IMR-90 (cell line): ENCODE results near the gene EXO1.

Experiments
- CTCF ChIP-seq: conservative IDR thresholded peaks from 2 replicates; pipeline ENCODE4 v1.5.1; 2012; ENCODE audit warnings: mild to moderate bottlenecking, low read depth, low read length, improper control_type of control experiment
- FOS ChIP-seq: fragments of 150-350 bp; IDR thresholded peaks from 2 replicates; pipeline ENCODE4 v1.6.1; 2016; ENCODE audit warnings: low read depth, low read length
- POLR2A ChIP-seq: IDR thresholded peaks from 2 replicates; pipeline ENCODE4 v1.6.1; 2012; ENCODE audit warnings: mild to moderate bottlenecking, low read depth, low read length
- RAD21 ChIP-seq: IDR thresholded peaks from 2 replicates; pipeline ENCODE4 v1.6.1; 2012; ENCODE audit warnings: low read length, improper control_type of control experiment
- RCOR1 ChIP-seq: IDR thresholded peaks from 2 replicates; pipeline ENCODE4 v1.6.1; 2012; ENCODE audit warnings: mild to moderate bottlenecking, low read length, improper control_type of control experiment; ENCODE audit not compliant: insufficient replicate concordance
- RFX5 ChIP-seq: IDR thresholded peaks from 2 replicates; pipeline ENCODE4 v1.8.0; 2012; ENCODE audit warnings: low read depth, mild to moderate bottlenecking, low read length, moderate library complexity

GRCh38 chr1:241844593-241844992, 3.4 kb upstream of the EXO1 start:
- TF ChIP-seq CTCF (no peak), RAD21 (no peak), RFX5 (no peak), POLR2A (no peak), FOS (no peak), RCOR1 (no peak)
